GM23338 (cell line): ENCODE results near the gene CASKIN2. TPM values are rescaled to one million over a fixed set of nuclear protein-coding genes. Genes with fewer than 3 reads are reported as not detected.
A peak's percentile ranks its signal among the peaks of the same experiment; 100 is the strongest.

Source experiments
- ATAC-seq: fragments of 200-7000 bp; cut with Tn5 transposase; 3 replicates; pipeline ENCODE4 v1.9.1; 2020
- DNase-seq: peaks from one replicate; pipeline ENCODE4 v3.0.0-alpha.2; 2015; ENCODE audit warnings: low spot score
- H2AFZ ChIP-seq: fragments of 200-600 bp; sonication (generic); 2 replicates; pipeline ENCODE4 v1.8.0; 2016; ENCODE audit warnings: antibody characterized with exemption, mild to moderate bottlenecking, moderate library complexity
- H3F3A ChIP-seq: fragments of 200-600 bp; sonication (generic); replicated peaks from 2 replicates; pipeline ENCODE4 v1.8.0; 2017; ENCODE audit warnings: antibody characterized with exemption, mixed run types, low read depth
- H3K27ac ChIP-seq: fragments of 200-600 bp; sonication (generic); 2 replicates; pipeline ENCODE4 v1.6.1; 2016; ENCODE audit warnings: low read depth
- H3K27me3 ChIP-seq: fragments of 200-600 bp; sonication (generic); 2 replicates; pipeline ENCODE4 v1.8.0; 2016; ENCODE audit warnings: mild to moderate bottlenecking, mixed run types, moderate library complexity; ENCODE audit not compliant: insufficient read depth
- H3K36me3 ChIP-seq: fragments of 200-600 bp; sonication (generic); 2 replicates; pipeline ENCODE4 v1.8.0; 2016; ENCODE audit warnings: mild to moderate bottlenecking; ENCODE audit not compliant: insufficient read depth
- H3K4me1 ChIP-seq: fragments of 200-600 bp; sonication (generic); 2 replicates; pipeline ENCODE4 v1.8.0; 2016; ENCODE audit warnings: mild to moderate bottlenecking, moderate library complexity; ENCODE audit not compliant: insufficient read depth
- H3K4me2 ChIP-seq: fragments of 200-600 bp; sonication (generic); 2 replicates; pipeline ENCODE4 v1.7.1; 2017; ENCODE audit warnings: mixed run types
- H3K4me3 ChIP-seq: fragments of 200-600 bp; sonication (generic); 2 replicates; pipeline ENCODE4 v1.6.1; 2016; ENCODE audit warnings: mixed run types
- H3K79me2 ChIP-seq: fragments of 200-600 bp; sonication (generic); replicated peaks from 2 replicates; pipeline ENCODE4 v1.8.0; 2017; ENCODE audit warnings: mild to moderate bottlenecking; ENCODE audit not compliant: insufficient read depth
- H3K9me2 ChIP-seq: fragments of 200-600 bp; sonication (generic); 2 replicates; pipeline ENCODE4 v1.8.0; 2017; ENCODE audit not compliant: insufficient read depth
- H4K20me1 ChIP-seq: fragments of 200-600 bp; sonication (generic); replicated peaks from 2 replicates; pipeline ENCODE4 v1.8.0; 2017; ENCODE audit warnings: mild to moderate bottlenecking; ENCODE audit not compliant: insufficient read depth
- H3K27ac Mint-ChIP-seq: 2 replicates; pipeline ENCODE4 v1.8.0; 2020; ENCODE audit warnings: inconsistent platforms, mild to moderate bottlenecking, moderate library complexity, mixed read lengths
- H3K27me3 Mint-ChIP-seq: 3 replicates; pipeline ENCODE4 v1.8.0; 2022; ENCODE audit warnings: low read depth, mild to moderate bottlenecking, moderate library complexity, mixed read lengths, inconsistent platforms; ENCODE audit not compliant: insufficient read depth, poor library complexity
- H3K36me3 Mint-ChIP-seq: 3 replicates; pipeline ENCODE4 v1.8.0; 2021; ENCODE audit warnings: low read depth, mild to moderate bottlenecking, inconsistent platforms, moderate library complexity, mixed read lengths
- H3K4me1 Mint-ChIP-seq: 3 replicates; pipeline ENCODE4 v1.8.0; 2020; ENCODE audit warnings: mild to moderate bottlenecking, inconsistent platforms, mixed read lengths
- H3K4me3 Mint-ChIP-seq: 3 replicates; pipeline ENCODE4 v1.8.0; 2021; ENCODE audit warnings: moderate library complexity, mild to moderate bottlenecking, inconsistent platforms, mixed read lengths
- H3K9me3 Mint-ChIP-seq: 3 replicates; pipeline ENCODE4 v1.8.0; 2020; ENCODE audit warnings: moderate library complexity, mild to moderate bottlenecking, inconsistent platforms, mixed read lengths
- CREB1 ChIP-seq: fragments of 250-450 bp; sonication (Bioruptor Pico); IDR thresholded peaks from 2 replicates; pipeline ENCODE4 v1.5.0; 2020; ENCODE audit warnings: low read depth, mild to moderate bottlenecking, moderate library complexity
- CTCF ChIP-seq, 2 experiments: fragments of 200-600 bp in 1 of 2; sonication (generic) in 1 of 2; conservative IDR thresholded peaks; 2 replicates each; pipeline versions ENCODE4 v1.5.1 to v1.6.1; 2016 to 2017; ENCODE audit warnings: antibody characterized with exemption in 2 of 2, low read depth in 2 of 2, mild to moderate bottlenecking in 2 of 2, moderate library complexity in 1 of 2
- ETS1 ChIP-seq: IDR thresholded peaks from 2 replicates; pipeline ENCODE4 v1.6.1; 2016; ENCODE audit warnings: antibody characterized with exemption
- EZH2phosphoT487 ChIP-seq: fragments of 200-600 bp; sonication (generic); IDR thresholded peaks from one replicate; pipeline ENCODE4 v1.8.1; 2018; ENCODE audit warnings: antibody characterized with exemption; ENCODE audit not compliant: unreplicated experiment
- JUNB ChIP-seq: IDR thresholded peaks from one replicate; pipeline ENCODE4 v1.6.1; 2016; ENCODE audit warnings: antibody characterized with exemption; ENCODE audit not compliant: unreplicated experiment
- POLR2AphosphoS5 ChIP-seq: IDR thresholded peaks from 2 replicates; pipeline ENCODE4 v1.6.1; 2016; ENCODE audit warnings: antibody characterized with exemption, low read depth
- STAT1 ChIP-seq: IDR thresholded peaks from one replicate; pipeline ENCODE4 v1.6.1; 2016; ENCODE audit warnings: antibody characterized with exemption; ENCODE audit not compliant: unreplicated experiment
- polyA plus RNA-seq: library from polyadenylated mRNA; unstranded; fragments of >200 nt; fragmentation: Nextera tagmentation; extraction: Ambion mirVana; gene quantifications from 2 replicates; pipeline ENCODE4 v1.2.1, GENCODE V29; 2016
- total RNA-seq: library from RNA; depleted of rRNA; stranded (reverse); fragments of >200 nt; shearing (Covaris generic); gene quantifications from 2 replicates; pipeline ENCODE4 v1.2.3, GENCODE V29; 2014

The CASKIN2 gene
- total and polyA plus RNA-seq, 2 experiments from 2014 or later = 4.9 to 21.5 TPM

- Mint-ChIP-seq H3K27ac (no peak overlapping the region), H3K4me3 (no peak overlapping the region), H3K27me3 (peaks cover 7% of the 10 kb centered on the region), H3K36me3 (peaks cover 17% of the 10 kb centered on the region; the same call in 2 of the 3 replicates), H3K4me1 (no peaks in the 10 kb centered on the region; the same call in 1 of the 3 replicates), H3K9me3 (no peaks in the 10 kb centered on the region)
- H4K20me1 ChIP-seq = no peaks in the 10 kb centered on the region
- DNase-seq = peak; percentile 81
- no peaks in the 10 kb centered on the region for H3K27me3 ChIP-seq
- no peaks in the 10 kb centered on the region for H3F3A ChIP-seq
- H3K4me3 ChIP-seq = no peak overlapping the region
- ATAC-seq = peak; percentile 80
- no peak overlapping the region for H2AFZ ChIP-seq
- H3K79me2 ChIP-seq = no peaks in the 10 kb centered on the region
- no peak overlapping the region for H3K4me2 ChIP-seq
- no peaks in the 10 kb centered on the region for H3K4me1 ChIP-seq
- no peaks in the 10 kb centered on the region for H3K9me2 ChIP-seq
- no peak overlapping the region for H3K27ac ChIP-seq
- peak; percentile 68 to 87 for TF ChIP-seq CTCF (conservative IDR thresholded peaks at IDR 0.05; ENCODE audit: low read depth in 2 of 2)
- TF ChIP-seq JUNB = no peak
- no peaks in the 10 kb centered on the region for H3K36me3 ChIP-seq
Observed at GRCh38 chr17:75504347-75505151, 10.8 kb downstream of the CASKIN2 start.

GRCh38 chr17:75503976-75504346, 11.4 kb downstream of the CASKIN2 start:
- ATAC-seq = no peak

GRCh38 chr17:75503337-75503950, 11.9 kb downstream of the CASKIN2 start:
- Histone ChIP-seq H4K20me1 (no peaks in the 10 kb centered on the region), H2AFZ (no peak overlapping the region), H3F3A (no peaks in the 10 kb centered on the region), H3K27me3 (no peaks in the 10 kb centered on the region), H3K9me2 (no peaks in the 10 kb centered on the region), H3K27ac (no peak overlapping the region), H3K36me3 (no peaks in the 10 kb centered on the region), H3K4me1 (no peaks in the 10 kb centered on the region), H3K79me2 (no peaks in the 10 kb centered on the region), H3K4me3 (no peak overlapping the region), H3K4me2 (no peak overlapping the region)
- peaks cover 17% of the 10 kb centered on the region; the same call in 2 of the 3 replicates for H3K36me3 Mint-ChIP-seq
- H3K4me1 Mint-ChIP-seq = no peaks in the 10 kb centered on the region; the same call in 1 of the 3 replicates
- no peak for ATAC-seq
- H3K4me3 Mint-ChIP-seq = no peak overlapping the region
- H3K27ac Mint-ChIP-seq = no peak overlapping the region
- no peak for DNase-seq
- H3K27me3 Mint-ChIP-seq = peaks cover 5% of the 10 kb centered on the region
- no peaks in the 10 kb centered on the region for H3K9me3 Mint-ChIP-seq
- TF ChIP-seq STAT1 (no peak), CREB1 (CRISPR knock-in tag) (no peak), CTCF (conservative IDR thresholded peaks at IDR 0.05; ENCODE audit: low read depth in 2 of 2) (no peak), ETS1 (no peak), POLR2AphosphoS5 (no peak)

More at GRCh38 chr17:75503976-75504346, 11.4 kb downstream of the CASKIN2 start:
- Histone ChIP-seq H3K9me2 (no peaks in the 10 kb centered on the region), H3F3A (no peaks in the 10 kb centered on the region), H4K20me1 (no peaks in the 10 kb centered on the region), H3K79me2 (no peaks in the 10 kb centered on the region), H2AFZ (no peak overlapping the region), H3K4me2 (no peak overlapping the region), H3K27me3 (no peaks in the 10 kb centered on the region), H3K4me3 (no peak overlapping the region), H3K36me3 (no peaks in the 10 kb centered on the region), H3K27ac (no peak overlapping the region), H3K4me1 (no peaks in the 10 kb centered on the region)
- no peak for DNase-seq
- H3K9me3 Mint-ChIP-seq = no peaks in the 10 kb centered on the region
- no peak overlapping the region for H3K4me3 Mint-ChIP-seq
- no peak overlapping the region for H3K27ac Mint-ChIP-seq
- H3K27me3 Mint-ChIP-seq = peaks cover 6% of the 10 kb centered on the region
- no peak for TF ChIP-seq EZH2phosphoT487
- H3K4me1 Mint-ChIP-seq = no peaks in the 10 kb centered on the region; the same call in 1 of the 3 replicates
- peaks cover 17% of the 10 kb centered on the region; the same call in 2 of the 3 replicates for H3K36me3 Mint-ChIP-seq
